Measurements from ENCODE around the gene FAF2.

FAF2 gene

DNA sequence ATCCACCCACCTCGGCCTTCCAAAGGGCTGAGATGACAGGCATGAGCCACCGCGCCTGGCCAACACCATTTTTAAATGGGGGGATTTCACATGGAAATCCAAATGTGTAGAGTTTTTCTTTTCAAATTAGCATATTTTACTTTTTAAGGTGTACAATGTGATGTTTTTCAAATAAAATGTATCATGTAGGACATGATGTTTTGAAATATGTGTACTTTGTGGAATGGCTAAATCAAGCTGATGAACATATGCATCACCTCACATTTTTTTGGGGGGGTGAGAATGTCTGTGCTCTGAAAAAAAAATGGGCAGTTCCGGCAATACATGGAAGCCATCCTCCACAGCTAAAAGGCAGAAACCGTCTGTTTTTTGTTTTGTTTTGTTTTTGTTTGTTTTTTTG, 3.4 kb upstream of the FAF2 start:
- no peak overlapping the region for H3K4me3 ChIP-seq (ENCODE audit: low read depth, low read length)
- TF ChIP-seq, protein P1, sequence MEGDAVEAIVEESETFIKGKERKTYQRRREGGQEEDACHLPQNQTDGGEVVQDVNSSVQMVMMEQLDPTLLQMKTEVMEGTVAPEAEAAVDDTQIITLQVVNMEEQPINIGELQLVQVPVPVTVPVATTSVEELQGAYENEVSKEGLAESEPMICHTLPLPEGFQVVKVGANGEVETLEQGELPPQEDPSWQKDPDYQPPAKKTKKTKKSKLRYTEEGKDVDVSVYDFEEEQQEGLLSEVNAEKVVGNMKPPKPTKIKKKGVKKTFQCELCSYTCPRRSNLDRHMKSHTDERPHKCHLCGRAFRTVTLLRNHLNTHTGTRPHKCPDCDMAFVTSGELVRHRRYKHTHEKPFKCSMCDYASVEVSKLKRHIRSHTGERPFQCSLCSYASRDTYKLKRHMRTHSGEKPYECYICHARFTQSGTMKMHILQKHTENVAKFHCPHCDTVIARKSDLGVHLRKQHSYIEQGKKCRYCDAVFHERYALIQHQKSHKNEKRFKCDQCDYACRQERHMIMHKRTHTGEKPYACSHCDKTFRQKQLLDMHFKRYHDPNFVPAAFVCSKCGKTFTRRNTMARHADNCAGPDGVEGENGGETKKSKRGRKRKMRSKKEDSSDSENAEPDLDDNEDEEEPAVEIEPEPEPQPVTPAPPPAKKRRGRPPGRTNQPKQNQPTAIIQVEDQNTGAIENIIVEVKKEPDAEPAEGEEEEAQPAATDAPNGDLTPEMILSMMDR (IDR thresholded peaks at IDR 0.05; ENCODE audit: borderline replicate concordance, insufficient read depth, low read depth, low read length) = no peak

DNA sequence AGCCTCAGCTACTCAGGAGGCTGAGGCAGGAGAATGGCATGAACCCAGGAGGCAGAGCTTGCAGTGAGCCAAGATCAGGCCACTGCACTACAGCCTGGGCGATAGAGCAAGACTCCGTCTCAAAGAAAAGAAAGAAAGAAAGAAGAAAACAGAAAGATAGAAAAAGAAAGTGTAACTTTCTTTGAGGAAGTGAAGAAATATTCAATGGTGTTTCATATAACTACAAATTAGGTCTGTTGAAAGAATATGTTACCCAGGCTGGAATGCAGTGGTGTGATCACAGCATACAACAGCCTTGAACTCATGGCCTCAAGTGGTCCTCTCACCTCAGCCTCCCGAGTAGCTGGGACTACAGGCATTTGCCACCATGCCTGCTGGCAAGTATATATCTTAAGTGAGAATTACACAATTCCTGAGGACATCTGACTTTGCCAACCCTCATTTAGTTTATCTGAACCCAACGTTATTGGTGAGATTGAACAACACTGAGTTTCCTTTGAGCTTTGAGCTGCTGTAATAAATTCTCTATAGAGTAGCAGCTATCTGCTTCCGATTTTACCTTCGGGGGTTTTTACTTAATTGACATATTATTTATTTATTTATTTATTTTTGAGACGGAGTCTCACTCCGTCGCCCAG, 2.0 kb upstream of the FAF2 start:
- TF ChIP-seq, protein P1 (IDR thresholded peaks at IDR 0.05; ENCODE audit: borderline replicate concordance, insufficient read depth, low read depth, low read length) = no peak
- H3K4me3 ChIP-seq (ENCODE audit: low read depth, low read length) = no peak overlapping the region

DNA sequence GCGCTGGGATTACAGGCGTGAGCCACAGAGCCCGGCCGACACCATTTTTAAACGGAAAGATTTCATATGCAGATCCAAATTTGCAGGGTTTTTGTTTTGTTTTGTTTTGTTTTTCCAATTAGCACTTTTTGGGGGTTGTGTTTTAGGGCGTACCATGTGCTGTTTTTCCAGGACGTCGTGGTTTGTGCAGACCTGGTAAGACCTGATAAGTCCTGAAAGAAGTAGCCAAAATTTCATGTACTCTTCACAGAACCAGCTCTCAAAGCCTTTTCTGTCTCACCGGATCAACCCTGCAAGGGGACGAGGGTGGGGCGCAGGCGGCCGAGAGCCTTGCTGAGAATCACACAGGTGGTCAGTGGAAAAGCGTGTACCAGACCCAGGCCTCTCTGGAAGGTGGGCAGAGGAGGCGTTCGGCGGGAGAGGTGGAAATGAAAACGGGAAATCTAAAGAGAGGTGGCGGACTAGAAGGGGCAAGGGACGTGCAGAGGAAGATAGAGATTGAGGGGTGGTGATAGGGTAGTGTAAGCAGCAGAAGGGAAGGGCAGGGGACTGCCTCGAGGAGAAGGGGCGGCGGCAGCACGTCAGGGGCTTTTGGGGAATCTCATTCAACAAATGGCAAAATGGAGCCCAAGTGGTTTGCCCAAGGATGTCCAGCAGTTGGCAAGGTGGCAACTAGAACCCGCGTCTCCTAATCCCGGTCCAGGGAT, 1.1 kb upstream of the FAF2 start:
- TF ChIP-seq, protein P1 (IDR thresholded peaks at IDR 0.05; ENCODE audit: borderline replicate concordance, insufficient read depth, low read depth, low read length) = no peak
- peak overlapping the region; percentile 58 for H3K4me3 ChIP-seq (ENCODE audit: low read depth, low read length)

DNA sequence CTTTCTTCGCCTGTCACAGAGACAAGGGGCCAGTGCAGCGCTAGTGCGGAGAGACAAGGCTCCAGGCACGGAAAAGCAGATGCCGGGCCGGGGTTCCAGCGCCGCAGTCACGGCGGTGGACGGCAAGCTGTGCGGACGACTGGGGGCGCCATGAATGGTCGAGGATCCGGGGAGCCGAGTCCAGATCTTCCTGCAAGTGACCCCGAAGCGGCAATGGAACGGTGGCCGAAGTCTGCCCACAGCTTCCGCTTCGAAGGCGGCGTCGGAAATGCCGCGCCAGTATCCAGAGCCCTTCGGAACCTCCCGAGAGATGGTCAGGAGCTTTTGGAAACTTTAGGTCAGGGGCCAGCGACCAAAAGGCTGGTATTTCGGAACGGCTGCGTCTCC, 601 bp upstream of the FAF2 start:
- TF ChIP-seq, protein P1 (IDR thresholded peaks at IDR 0.05; ENCODE audit: borderline replicate concordance, insufficient read depth, low read depth, low read length) = no peak
- peak overlapping the region; percentile 58 for H3K4me3 ChIP-seq (ENCODE audit: low read depth, low read length)

DNA sequence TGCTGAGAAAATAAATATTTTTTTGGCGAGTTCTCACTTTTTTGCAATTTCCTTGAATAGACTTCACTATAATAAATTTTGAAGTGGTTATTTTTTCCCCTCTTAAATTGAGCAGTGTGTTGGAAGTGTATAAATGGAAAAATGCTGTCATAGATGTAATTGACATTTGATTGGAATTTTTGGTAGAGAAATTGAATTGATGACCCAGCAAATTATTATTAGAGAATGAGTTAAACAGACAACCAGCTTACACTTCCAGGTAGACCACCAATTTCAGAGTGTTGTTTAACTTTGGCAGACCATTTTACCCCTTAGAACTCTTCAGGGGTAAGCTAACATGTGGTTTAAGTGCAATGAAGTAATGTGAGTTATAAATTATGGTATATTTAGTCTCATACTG, 1.9 kb downstream of the FAF2 start:
- H3K4me3 ChIP-seq (ENCODE audit: low read depth, low read length) = no peak overlapping the region
- TF ChIP-seq, protein P1 (IDR thresholded peaks at IDR 0.05; ENCODE audit: borderline replicate concordance, insufficient read depth, low read depth, low read length) = no peak

DNA sequence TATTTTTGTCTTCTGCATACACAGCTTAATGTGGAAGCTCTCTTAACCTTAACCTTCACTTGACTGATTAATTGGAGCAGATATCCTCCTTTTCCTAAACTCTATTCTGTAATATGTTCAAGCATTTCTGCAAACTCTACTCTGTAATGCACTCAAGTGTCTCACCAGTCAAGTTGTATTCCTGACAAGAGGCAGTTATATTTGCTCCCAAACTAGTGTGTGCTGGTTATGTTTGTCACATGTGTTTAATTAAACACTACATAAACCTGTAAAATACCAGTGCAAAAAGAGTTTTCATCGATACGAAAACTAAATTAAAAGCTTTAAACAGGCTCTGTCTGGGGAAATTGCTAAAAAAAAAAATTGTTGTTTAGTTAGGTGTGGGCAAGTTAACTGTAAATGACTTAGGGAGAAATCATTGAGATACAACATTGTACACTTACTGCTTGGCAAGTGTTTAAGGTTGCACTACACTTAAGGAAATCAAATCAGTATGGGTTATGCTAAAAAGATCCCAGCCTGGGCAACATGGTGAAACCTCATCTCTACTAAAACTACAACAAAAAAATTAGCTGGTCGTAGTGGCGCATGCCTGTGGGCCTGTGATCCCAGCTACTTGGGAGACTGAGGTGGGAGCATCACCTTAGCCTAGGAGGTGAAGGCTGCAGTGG, 6.7 kb downstream of the FAF2 start:
- no peak overlapping the region for H3K4me3 ChIP-seq (ENCODE audit: low read depth, low read length)
- TF ChIP-seq, protein P1 (IDR thresholded peaks at IDR 0.05; ENCODE audit: borderline replicate concordance, insufficient read depth, low read depth, low read length) = no peak
